ENCODE results near the gene DENND4B.
A peak's percentile ranks its signal among the peaks of the same experiment; 100 is the strongest.
"Not testable (repeated sequence)": the region's sequence is repeated elsewhere in the genome, so short reads cannot be mapped to it uniquely, and the experiment has no call there.

DENND4B gene

GRCh38 chr1:153985341-153985912, 38.9 kb upstream of the DENND4B start:
- no peaks in the 10 kb centered on the region for H3K9me3 ChIP-seq (ENCODE audit: control insufficient read depth in 1 of 2, low read length in 2 of 2)
- H3K9ac ChIP-seq (ENCODE audit: low read depth in 1 of 2, low read length in 2 of 2), result peak overlapping the region; percentile 78 to 81
- peak overlapping the region; percentile 57 for H3K27ac ChIP-seq (ENCODE audit: low read depth, low read length)
- peak overlapping the region; percentile 71 to 80 for H3K4me3 ChIP-seq (ENCODE audit: low read depth in 1 of 2, low read length in 2 of 2)
- H3K27me3 ChIP-seq (ENCODE audit: control insufficient read depth in 1 of 2, insufficient read depth in 2 of 2, low read length in 2 of 2), result no peaks in the 10 kb centered on the region
- H3K4me1 ChIP-seq (ENCODE audit: control insufficient read depth in 1 of 2, insufficient read depth in 2 of 2, low read length in 2 of 2), result peaks cover 14 to 22% of the 10 kb centered on the region in 2 donors
- peaks cover 0 to 5% of the 10 kb centered on the region in 2 donors for H3K36me3 ChIP-seq (ENCODE audit: control insufficient read depth in 1 of 2, insufficient read depth in 2 of 2, low read length in 2 of 2)

GRCh38 chr1:153984123-153984894, 37.8 kb upstream of the DENND4B start:
- peaks cover 14 to 22% of the 10 kb centered on the region in 2 donors for H3K4me1 ChIP-seq (ENCODE audit: control insufficient read depth in 1 of 2, insufficient read depth in 2 of 2, low read length in 2 of 2)
- peaks cover 0 to 5% of the 10 kb centered on the region in 2 donors for H3K36me3 ChIP-seq (ENCODE audit: control insufficient read depth in 1 of 2, insufficient read depth in 2 of 2, low read length in 2 of 2)
- no peaks in the 10 kb centered on the region for H3K9me3 ChIP-seq (ENCODE audit: control insufficient read depth in 1 of 2, low read length in 2 of 2)
- H3K27me3 ChIP-seq (ENCODE audit: control insufficient read depth in 1 of 2, insufficient read depth in 2 of 2, low read length in 2 of 2), result no peaks in the 10 kb centered on the region
- peak overlapping the region in 1 of 2 donors; percentile 80 for H3K4me3 ChIP-seq (ENCODE audit: low read depth in 1 of 2, low read length in 2 of 2)
- no peak overlapping the region for H3K27ac ChIP-seq (ENCODE audit: low read depth, low read length)
- no peak overlapping the region for H3K9ac ChIP-seq (ENCODE audit: low read depth in 1 of 2, low read length in 2 of 2)

- H3K9ac ChIP-seq (ENCODE audit: low read depth in 1 of 2, low read length in 2 of 2); H3K27ac ChIP-seq (ENCODE audit: low read depth, low read length); H3K9me3 ChIP-seq (ENCODE audit: control insufficient read depth in 1 of 2, low read length in 2 of 2); H3K36me3 ChIP-seq (ENCODE audit: control insufficient read depth in 1 of 2, insufficient read depth in 2 of 2, low read length in 2 of 2); H3K4me3 ChIP-seq (ENCODE audit: low read depth in 1 of 2, low read length in 2 of 2); H3K27me3 ChIP-seq (ENCODE audit: control insufficient read depth in 1 of 2, insufficient read depth in 2 of 2, low read length in 2 of 2): not testable (repeated sequence)
- peaks cover 18 to 23% of the 10 kb centered on the region in 2 donors for H3K4me1 ChIP-seq (ENCODE audit: control insufficient read depth in 1 of 2, insufficient read depth in 2 of 2, low read length in 2 of 2)
Measured at GRCh38 chr1:153981735-153982134, 35.2 kb upstream of the DENND4B start.

- H3K4me3 ChIP-seq (ENCODE audit: low read depth in 1 of 2, low read length in 2 of 2); H3K9ac ChIP-seq (ENCODE audit: low read depth in 1 of 2, low read length in 2 of 2); H3K27ac ChIP-seq (ENCODE audit: low read depth, low read length); H3K9me3 ChIP-seq (ENCODE audit: control insufficient read depth in 1 of 2, low read length in 2 of 2); H3K27me3 ChIP-seq (ENCODE audit: control insufficient read depth in 1 of 2, insufficient read depth in 2 of 2, low read length in 2 of 2): not testable (repeated sequence)
- Histone ChIP-seq H3K4me1 (ENCODE audit: control insufficient read depth in 1 of 2, insufficient read depth in 2 of 2, low read length in 2 of 2) (peaks cover 15% of the 10 kb centered on the region in 2 donors), H3K36me3 (ENCODE audit: control insufficient read depth in 1 of 2, insufficient read depth in 2 of 2, low read length in 2 of 2) (peaks cover 6 to 20% of the 10 kb centered on the region in 2 donors)
Measured at GRCh38 chr1:153979091-153979490, 32.6 kb upstream of the DENND4B start.

- Histone ChIP-seq H3K36me3 (ENCODE audit: control insufficient read depth in 1 of 2, insufficient read depth in 2 of 2, low read length in 2 of 2) (peaks cover 13 to 27% of the 10 kb centered on the region in 2 donors), H3K4me3 (ENCODE audit: low read depth in 1 of 2, low read length in 2 of 2) (peak overlapping the region; percentile 98), H3K9me3 (ENCODE audit: control insufficient read depth in 1 of 2, low read length in 2 of 2) (no peaks in the 10 kb centered on the region), H3K9ac (ENCODE audit: low read depth in 1 of 2, low read length in 2 of 2) (peak overlapping the region; percentile 86 to 92), H3K27me3 (ENCODE audit: control insufficient read depth in 1 of 2, insufficient read depth in 2 of 2, low read length in 2 of 2) (no peaks in the 10 kb centered on the region), H3K27ac (ENCODE audit: low read depth, low read length) (peak overlapping the region; percentile 87), H3K4me1 (ENCODE audit: control insufficient read depth in 1 of 2, insufficient read depth in 2 of 2, low read length in 2 of 2) (peaks cover 15% of the 10 kb centered on the region in 2 donors)
Measured at GRCh38 chr1:153978274-153978909, 31.9 kb upstream of the DENND4B start.

GRCh38 chr1:153977250-153978240, 31.0 kb upstream of the DENND4B start, which contains the start of gene JTB:
Gene JTB, minus strand, starts transcription at chr1:153977674. Its CDS starts 422 bp downstream, at chr1:153977252.
- Histone ChIP-seq H3K4me3 (ENCODE audit: low read depth in 1 of 2, low read length in 2 of 2) (peak within 1 kb of the TSS; percentile 98), H3K4me1 (ENCODE audit: control insufficient read depth in 1 of 2, insufficient read depth in 2 of 2, low read length in 2 of 2) (peaks cover 15% of the 10 kb centered on the region in 2 donors), H3K36me3 (ENCODE audit: control insufficient read depth in 1 of 2, insufficient read depth in 2 of 2, low read length in 2 of 2) (peaks cover 15 to 33% of the 10 kb centered on the region in 2 donors), H3K9me3 (ENCODE audit: control insufficient read depth in 1 of 2, low read length in 2 of 2) (no peaks in the 10 kb centered on the region), H3K27ac (ENCODE audit: low read depth, low read length) (peak within 1 kb of the TSS; percentile 87), H3K9ac (ENCODE audit: low read depth in 1 of 2, low read length in 2 of 2) (peak within 1 kb of the TSS; percentile 86 to 92), H3K27me3 (ENCODE audit: control insufficient read depth in 1 of 2, insufficient read depth in 2 of 2, low read length in 2 of 2) (no peaks in the 10 kb centered on the region)

GRCh38 chr1:153976819-153977249, 30.3 kb upstream of the DENND4B start:
- peak overlapping the region; percentile 87 for H3K27ac ChIP-seq (ENCODE audit: low read depth, low read length)
- peaks cover 15% of the 10 kb centered on the region in 2 donors for H3K4me1 ChIP-seq (ENCODE audit: control insufficient read depth in 1 of 2, insufficient read depth in 2 of 2, low read length in 2 of 2)
- no peaks in the 10 kb centered on the region for H3K9me3 ChIP-seq (ENCODE audit: control insufficient read depth in 1 of 2, low read length in 2 of 2)
- peak overlapping the region; percentile 98 for H3K4me3 ChIP-seq (ENCODE audit: low read depth in 1 of 2, low read length in 2 of 2)
- peak overlapping the region; percentile 86 to 92 for H3K9ac ChIP-seq (ENCODE audit: low read depth in 1 of 2, low read length in 2 of 2)
- peaks cover 15 to 34% of the 10 kb centered on the region in 2 donors for H3K36me3 ChIP-seq (ENCODE audit: control insufficient read depth in 1 of 2, insufficient read depth in 2 of 2, low read length in 2 of 2)
- no peaks in the 10 kb centered on the region for H3K27me3 ChIP-seq (ENCODE audit: control insufficient read depth in 1 of 2, insufficient read depth in 2 of 2, low read length in 2 of 2)

- no peak overlapping the region for H3K27ac ChIP-seq (ENCODE audit: low read depth, low read length)
- peaks cover 15 to 34% of the 10 kb centered on the region in 2 donors for H3K36me3 ChIP-seq (ENCODE audit: control insufficient read depth in 1 of 2, insufficient read depth in 2 of 2, low read length in 2 of 2)
- no peaks in the 10 kb centered on the region for H3K9me3 ChIP-seq (ENCODE audit: control insufficient read depth in 1 of 2, low read length in 2 of 2)
- no peak overlapping the region for H3K4me3 ChIP-seq (ENCODE audit: low read depth in 1 of 2, low read length in 2 of 2)
- H3K27me3 ChIP-seq (ENCODE audit: control insufficient read depth in 1 of 2, insufficient read depth in 2 of 2, low read length in 2 of 2), result no peaks in the 10 kb centered on the region
- no peak overlapping the region for H3K9ac ChIP-seq (ENCODE audit: low read depth in 1 of 2, low read length in 2 of 2)
- peaks cover 19 to 20% of the 10 kb centered on the region in 2 donors for H3K4me1 ChIP-seq (ENCODE audit: control insufficient read depth in 1 of 2, insufficient read depth in 2 of 2, low read length in 2 of 2)
Measured at GRCh38 chr1:153973525-153973924, 27.0 kb upstream of the DENND4B start.

- H3K4me3 ChIP-seq (ENCODE audit: low read depth in 1 of 2, low read length in 2 of 2), result no peak overlapping the region
Measured at GRCh38 chr1:153973071-153973470, 26.6 kb upstream of the DENND4B start.

More at GRCh38 chr1:153973071-153973470, 26.6 kb upstream of the DENND4B start:
- Histone ChIP-seq H3K27ac (ENCODE audit: low read depth, low read length) (no peak overlapping the region), H3K9me3 (ENCODE audit: control insufficient read depth in 1 of 2, low read length in 2 of 2) (no peaks in the 10 kb centered on the region), H3K4me1 (ENCODE audit: control insufficient read depth in 1 of 2, insufficient read depth in 2 of 2, low read length in 2 of 2) (peaks cover 21 to 22% of the 10 kb centered on the region in 2 donors), H3K27me3 (ENCODE audit: control insufficient read depth in 1 of 2, insufficient read depth in 2 of 2, low read length in 2 of 2) (no peaks in the 10 kb centered on the region), H3K9ac (ENCODE audit: low read depth in 1 of 2, low read length in 2 of 2) (no peak overlapping the region), H3K36me3 (ENCODE audit: control insufficient read depth in 1 of 2, insufficient read depth in 2 of 2, low read length in 2 of 2) (peaks cover 15 to 34% of the 10 kb centered on the region in 2 donors)

Measured in duodenal mucosa (tissue), 2 donors.